ENCODE results near the gene DYNC1I1.
A peak's percentile ranks its signal among the peaks of the same experiment; 100 is the strongest.

DYNC1I1 gene

GRCh38 chr7:96074871-96075270 is 302.5 kb downstream of the DYNC1I1 start:
- DNase-seq (ENCODE audit: low spot score) (no peak), FAIRE-seq (no peak)

DNA sequence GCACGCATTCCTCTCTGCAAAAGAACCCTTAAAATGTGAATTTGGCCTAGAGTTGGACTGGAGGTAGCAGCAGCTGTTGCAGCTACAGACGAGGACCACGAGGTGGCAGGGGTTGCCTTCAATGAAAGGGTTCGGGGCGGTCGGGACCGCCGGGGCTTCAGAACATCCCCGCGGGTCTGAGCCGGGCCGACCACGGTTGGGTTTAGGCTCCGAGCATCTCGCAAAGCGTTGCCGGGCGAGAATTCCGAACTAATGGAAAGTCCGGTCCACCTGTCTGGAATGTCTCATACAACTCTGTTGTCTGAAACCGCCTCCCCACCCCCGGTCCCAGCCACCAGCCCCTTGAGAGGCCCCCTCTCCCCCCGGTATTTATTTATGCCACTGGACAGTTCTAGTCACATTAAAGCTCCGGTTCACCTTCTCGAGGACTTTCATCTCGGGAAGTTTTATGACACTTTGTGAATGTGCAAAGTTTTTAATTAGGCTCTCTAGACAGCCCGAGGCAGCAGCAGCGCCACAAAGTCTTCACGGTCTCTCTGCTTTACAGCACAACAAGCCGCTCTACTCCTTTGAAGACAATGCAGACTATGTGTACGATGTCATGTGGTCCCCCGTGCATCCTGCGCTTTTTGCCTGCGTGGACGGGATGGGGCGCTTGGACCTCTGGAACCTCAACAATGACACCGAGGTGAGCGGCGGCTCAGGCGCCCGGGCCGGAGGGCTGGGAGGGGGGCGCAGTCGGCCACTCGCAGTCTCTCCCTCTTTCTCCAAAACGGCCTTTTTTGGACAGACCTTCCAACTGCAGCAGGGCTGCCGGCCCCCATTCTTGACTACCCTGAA is 303.4 kb downstream of the DYNC1I1 start:
- DNase-seq (ENCODE audit: low spot score), result peak; percentile 90
- peak; percentile 94 for FAIRE-seq

DNA sequence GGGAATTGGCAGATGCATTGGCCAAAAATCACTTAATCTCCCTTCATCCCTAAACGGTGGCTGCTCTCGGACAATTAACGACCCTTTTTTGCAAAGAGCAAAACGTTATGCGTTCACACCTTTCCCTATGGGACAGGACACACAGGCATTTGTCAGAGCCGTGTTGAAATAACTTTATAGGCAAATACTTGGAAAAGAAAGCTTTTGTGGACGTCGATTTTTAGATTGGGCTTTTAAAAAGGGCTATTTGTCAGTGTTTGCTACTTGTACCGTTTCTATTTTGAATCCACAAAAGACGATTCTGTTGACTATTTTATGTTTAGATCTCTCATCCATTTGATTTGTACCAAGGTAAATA is 304.0 kb downstream of the DYNC1I1 start:
- DNase-seq (ENCODE audit: low spot score) (no peak), FAIRE-seq (no peak)

- no peak for FAIRE-seq
- no peak for DNase-seq (ENCODE audit: low spot score)
Observed at GRCh38 chr7:96080027-96080426, 307.7 kb downstream of the DYNC1I1 start.

- DNase-seq (ENCODE audit: low spot score) (peak; percentile 79), FAIRE-seq (peak; percentile 68)
Observed at GRCh38 chr7:96084881-96085553, 312.7 kb downstream of the DYNC1I1 start.

DNA sequence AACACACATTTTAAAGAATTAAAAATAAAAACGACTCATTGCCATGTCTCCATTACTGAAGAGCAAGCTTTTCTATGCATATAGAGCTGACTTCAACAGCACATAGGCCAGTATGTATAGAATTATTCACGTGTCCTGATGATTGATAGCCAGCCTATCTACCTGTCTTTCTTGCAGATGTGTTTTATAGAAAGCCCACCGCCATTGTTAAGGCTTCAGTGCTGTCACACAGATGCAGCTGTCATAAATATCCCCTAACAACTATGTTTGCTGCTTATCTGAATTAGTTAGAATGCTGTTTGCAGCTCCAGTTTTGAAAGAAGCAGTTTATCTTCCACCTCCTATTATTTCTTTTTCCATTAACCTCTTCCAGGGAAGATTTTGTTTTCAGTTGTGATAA is 313.6 kb downstream of the DYNC1I1 start:
- DNase-seq (ENCODE audit: low spot score), result no peak
- no peak for FAIRE-seq

DNA sequence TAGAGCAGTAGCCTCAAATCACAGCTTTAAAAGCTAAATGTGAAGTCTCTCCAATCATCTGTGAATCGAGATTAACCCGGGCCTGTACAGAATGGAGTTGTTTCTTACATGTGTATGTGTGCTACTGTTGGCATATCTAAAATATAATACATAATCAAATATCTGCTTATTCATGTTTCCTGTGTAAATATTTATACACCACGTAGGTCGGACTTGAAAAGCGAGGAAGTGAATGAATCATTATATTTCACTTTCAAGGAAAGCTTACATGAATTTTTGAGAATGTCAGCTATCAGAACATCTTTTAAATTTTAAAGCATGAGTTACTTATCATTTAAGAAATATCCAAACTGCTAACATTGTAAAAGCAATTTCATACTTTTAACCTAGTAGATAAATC is 316.2 kb downstream of the DYNC1I1 start:
- FAIRE-seq (no peak), DNase-seq (ENCODE audit: low spot score) (no peak)

DNA sequence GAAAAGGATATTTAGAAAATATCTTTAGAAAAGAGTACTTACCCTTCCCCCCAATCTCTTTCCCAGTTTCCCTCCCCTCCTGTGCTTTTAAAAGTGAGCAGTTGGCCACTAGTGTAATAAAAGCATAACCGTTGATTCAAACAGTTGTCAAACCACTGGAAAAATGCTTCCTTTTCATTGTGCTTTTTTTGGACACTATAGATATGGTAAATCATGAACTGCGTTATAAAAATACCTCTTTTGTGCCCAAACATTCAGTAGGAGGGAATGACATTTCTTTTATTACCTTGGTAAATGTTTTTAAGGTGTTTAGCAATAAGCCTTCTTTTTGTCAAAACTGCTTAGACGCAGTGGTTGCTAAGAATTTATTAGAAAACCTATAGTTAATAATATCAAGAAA is 317.2 kb downstream of the DYNC1I1 start:
- no peak for DNase-seq (ENCODE audit: low spot score)
- FAIRE-seq, result no peak

GRCh38 chr7:96090756-96091155 is 318.4 kb downstream of the DYNC1I1 start:
- FAIRE-seq, result no peak

DNA sequence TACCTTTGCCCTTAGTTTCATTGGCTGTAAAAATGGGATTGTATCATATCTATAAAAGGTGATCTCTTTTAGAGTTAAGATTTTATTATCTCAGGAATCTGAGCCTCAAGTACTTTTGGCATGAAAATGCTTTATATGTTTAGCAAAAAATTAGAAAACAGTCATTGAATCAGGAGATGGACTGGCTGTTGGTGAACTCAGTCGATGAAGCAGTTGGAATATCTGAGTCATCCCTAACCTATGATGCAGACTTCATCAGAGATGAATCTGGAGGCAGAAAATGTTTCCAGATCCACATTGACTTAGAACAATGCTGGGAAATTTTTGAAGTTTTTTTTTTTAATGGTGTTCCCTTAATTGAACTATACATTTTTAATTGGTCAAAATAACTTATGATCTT is 321.1 kb downstream of the DYNC1I1 start:
- DNase-seq (ENCODE audit: low spot score), result peak; percentile 75

More at GRCh38 chr7:96090756-96091155, 318.4 kb downstream of the DYNC1I1 start:
- DNase-seq (ENCODE audit: low spot score), result no peak

DNA sequence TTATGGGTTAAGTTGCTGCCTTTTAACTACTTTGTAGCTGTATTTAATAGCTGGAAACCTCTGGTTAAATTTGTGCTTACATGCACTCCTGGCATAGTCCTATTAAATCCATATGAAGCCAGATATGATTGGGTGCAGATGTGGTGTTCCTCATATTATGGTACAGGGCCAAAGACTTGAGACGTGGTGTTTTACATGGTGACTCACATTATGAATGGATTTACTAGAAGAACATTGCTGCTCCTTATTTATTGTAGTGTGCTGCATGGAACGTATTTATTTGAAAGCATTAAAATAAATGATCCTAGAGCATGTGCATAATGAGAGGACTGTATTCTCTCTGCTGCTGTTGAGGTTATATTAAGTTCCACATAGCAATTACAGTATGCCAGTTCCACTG is 325.5 kb downstream of the DYNC1I1 start:
- no peak for FAIRE-seq

More for the DNA sequence above, 321.1 kb downstream of the DYNC1I1 start:
- FAIRE-seq, result peak; percentile 62

DNA sequence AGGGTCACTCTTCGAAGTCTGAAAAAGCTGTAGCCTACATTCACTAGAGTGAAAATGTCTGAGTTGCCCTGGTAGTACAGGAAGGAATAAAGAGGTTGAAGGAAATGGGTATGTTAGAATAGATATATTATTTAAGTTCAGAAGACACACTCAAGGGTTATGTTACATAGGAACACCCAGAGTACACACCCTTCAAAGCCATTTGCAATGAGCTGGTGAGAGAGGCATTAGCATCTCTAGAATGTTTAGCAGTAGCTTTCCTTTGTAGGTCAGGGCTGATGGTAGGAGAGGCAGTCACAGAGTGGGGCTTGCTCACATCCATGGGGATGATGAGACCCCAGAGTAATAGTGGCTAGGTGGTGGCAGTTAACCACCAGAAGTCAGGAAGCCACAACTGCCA is 328.4 kb downstream of the DYNC1I1 start:
- FAIRE-seq (no peak), DNase-seq (ENCODE audit: low spot score) (no peak)

More for the DNA sequence above, 325.5 kb downstream of the DYNC1I1 start:
- DNase-seq (ENCODE audit: low spot score), result no peak

DNA sequence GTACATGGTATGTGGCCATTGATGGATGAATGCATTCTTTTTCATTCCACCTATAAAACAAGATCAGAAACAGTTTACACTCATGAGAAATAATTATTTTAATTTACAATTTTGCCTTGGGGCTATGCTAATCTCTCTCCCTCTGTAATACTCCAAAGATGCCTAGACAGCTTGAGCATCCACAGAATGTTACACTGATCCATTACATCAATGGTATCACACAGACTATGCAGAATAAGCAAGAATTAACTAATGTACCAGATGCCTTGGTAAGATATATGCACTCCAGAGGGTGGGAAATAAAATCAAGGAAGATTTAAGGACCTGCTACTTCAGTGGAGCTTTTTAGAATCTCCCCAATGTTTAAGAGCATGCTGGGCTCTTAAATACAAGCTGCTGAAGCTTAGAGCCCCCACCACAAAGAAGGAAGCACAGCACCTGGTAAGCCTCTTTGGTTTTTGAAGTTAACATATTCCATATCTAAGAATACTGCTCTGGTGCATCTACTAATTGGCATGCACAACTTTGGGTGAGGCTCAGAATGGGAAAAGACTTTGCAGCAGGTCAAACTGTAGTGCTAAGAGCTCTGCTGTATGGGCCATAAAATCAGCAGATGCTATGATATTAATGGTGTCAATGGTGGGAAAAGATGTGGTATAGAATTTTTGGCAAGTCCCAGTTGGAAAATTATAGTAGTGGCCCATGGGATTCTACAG is 329.9 kb downstream of the DYNC1I1 start:
- no peak for FAIRE-seq
- DNase-seq (ENCODE audit: low spot score), result no peak

GRCh38 chr7:96104984-96105383 is 332.6 kb downstream of the DYNC1I1 start:
- DNase-seq (ENCODE audit: low spot score) (no peak), FAIRE-seq (no peak)

DNA sequence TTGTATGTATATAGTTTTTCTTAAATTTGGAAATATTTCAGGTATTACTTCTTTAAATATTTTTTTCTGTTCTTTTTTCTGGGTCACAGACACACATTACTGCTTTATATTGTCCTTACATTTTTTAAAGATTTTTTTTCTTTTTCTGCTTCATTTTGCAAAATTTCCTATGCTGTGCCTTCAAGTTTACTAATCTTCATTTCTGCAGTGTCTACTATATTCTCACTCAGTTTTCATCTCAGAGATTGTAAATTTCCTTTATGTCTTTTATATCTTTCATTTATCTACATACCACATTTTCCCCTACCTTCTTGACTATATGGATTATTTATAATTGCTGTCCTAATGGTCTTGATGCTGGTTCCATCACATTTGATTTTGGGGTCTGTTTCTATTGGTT is 339.1 kb downstream of the DYNC1I1 start:
- FAIRE-seq (no peak), DNase-seq (ENCODE audit: low spot score) (no peak)

GRCh38 chr7:96114190-96114589 is 341.8 kb downstream of the DYNC1I1 start:
- FAIRE-seq (no peak), DNase-seq (ENCODE audit: low spot score) (no peak)

DNA sequence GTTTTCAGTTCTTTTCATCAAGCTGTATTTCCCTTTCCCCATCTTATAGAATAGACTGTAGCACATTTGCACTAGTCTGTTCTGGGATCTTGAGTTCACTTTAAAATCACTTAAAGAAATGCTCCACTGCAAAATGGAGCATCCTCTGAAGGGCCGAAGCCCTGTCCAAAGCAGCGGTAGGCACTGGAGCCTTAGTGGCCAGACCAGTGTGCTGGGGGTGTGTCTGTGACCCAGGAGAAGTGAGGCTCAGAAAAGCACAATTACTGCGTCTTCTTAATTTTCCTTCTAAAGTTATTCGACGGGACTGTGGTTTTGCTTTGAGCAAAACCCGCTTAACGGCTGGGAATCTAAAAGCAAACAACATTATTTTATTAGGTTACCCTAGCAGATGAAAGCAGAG is 343.8 kb downstream of the DYNC1I1 start:
- DNase-seq (ENCODE audit: low spot score) (no peak), FAIRE-seq (no peak)

DNA sequence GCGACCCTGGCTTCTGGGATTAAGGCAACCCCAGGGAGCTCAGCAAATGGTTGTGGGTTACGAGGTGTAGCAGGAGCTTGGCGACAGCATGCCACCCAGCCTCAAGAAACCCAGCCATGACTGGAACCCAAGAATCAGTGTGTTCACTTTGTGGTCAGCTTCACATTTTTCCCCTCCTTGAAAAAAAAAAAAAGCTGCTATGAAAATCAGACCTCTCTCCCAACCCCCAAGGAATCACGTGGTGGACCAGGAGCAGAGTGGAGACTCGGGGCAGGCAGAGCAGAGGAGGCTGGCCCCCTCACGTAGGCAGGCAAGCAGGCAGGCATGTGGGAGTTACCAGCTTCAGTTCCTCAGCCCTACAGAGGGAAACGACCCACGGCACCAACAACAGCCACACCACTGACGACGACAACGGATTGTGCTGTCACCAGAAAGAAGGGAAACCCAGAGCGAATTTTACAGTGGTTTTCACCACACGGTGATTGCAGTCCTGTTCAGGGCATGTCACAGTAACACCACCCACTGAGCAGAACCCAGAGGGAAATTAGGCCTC is 346.2 kb downstream of the DYNC1I1 start:
- FAIRE-seq (no peak), DNase-seq (ENCODE audit: low spot score) (no peak)

GRCh38 chr7:96120445-96121225 is 348.3 kb downstream of the DYNC1I1 start:
- FAIRE-seq, result no peak

GRCh38 chr7:96121752-96122151 is 349.4 kb downstream of the DYNC1I1 start:
- DNase-seq (ENCODE audit: low spot score) (no peak), FAIRE-seq (no peak)

More at GRCh38 chr7:96120445-96121225, 348.3 kb downstream of the DYNC1I1 start:
- no peak for DNase-seq (ENCODE audit: low spot score)

DNA sequence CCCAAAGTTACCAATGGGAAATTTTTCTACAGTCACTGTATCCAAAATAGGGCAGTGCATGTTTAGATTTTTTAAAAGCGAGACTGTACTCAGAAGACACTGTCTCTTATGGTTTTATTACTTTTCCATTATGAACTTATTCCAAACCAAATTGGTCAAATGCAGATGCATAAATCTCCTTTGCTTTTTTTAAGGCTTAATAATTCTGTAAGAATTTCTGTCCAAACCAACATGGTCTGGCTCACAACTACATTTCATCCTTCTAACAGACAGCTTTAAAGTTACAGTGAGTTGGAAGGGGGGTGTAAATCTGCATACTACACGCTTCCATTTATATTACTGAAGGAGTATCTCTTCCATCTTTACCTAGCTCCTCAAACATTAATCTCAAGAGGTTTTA is 350.4 kb downstream of the DYNC1I1 start:
- no peak for DNase-seq (ENCODE audit: low spot score)
- FAIRE-seq, result no peak
